H9 (cell line): ENCODE measurements around the gene BRAT1. TPM values are rescaled to one million over a fixed set of nuclear protein-coding genes. Genes with fewer than 3 reads are reported as not detected.

ENCODE experiments used
- DNase-seq: peaks from one replicate; pipeline ENCODE4 v3.0.0-alpha.2; 2017
- H2AFZ ChIP-seq: one replicate; pipeline ENCODE4 v1.6.1; 2013; ENCODE audit warnings: mild to moderate bottlenecking, low read length, control low read depth, moderate library complexity
- H2AK5ac ChIP-seq: 2 replicates; pipeline ENCODE4 v1.6.1; 2013; ENCODE audit warnings: low read length, control low read depth, mixed read lengths; ENCODE audit not compliant: insufficient read length
- H2BK120ac ChIP-seq: one replicate; pipeline ENCODE4 v1.6.1; 2013; ENCODE audit warnings: low read depth, mild to moderate bottlenecking, low read length, control low read depth, inconsistent platforms; ENCODE audit not compliant: poor library complexity, severe bottlenecking
- H2BK12ac ChIP-seq: 2 replicates; pipeline ENCODE4 v1.6.1; 2013; ENCODE audit warnings: low read length, control low read depth, mixed read lengths, low read depth; ENCODE audit not compliant: insufficient read length
- H2BK15ac ChIP-seq: 2 replicates; pipeline ENCODE4 v1.6.1; 2013; ENCODE audit warnings: low read depth, low read length, control low read depth
- H2BK20ac ChIP-seq: one replicate; pipeline ENCODE4 v1.6.1; 2013; ENCODE audit warnings: low read depth, mild to moderate bottlenecking, low read length, control low read depth, inconsistent platforms; ENCODE audit not compliant: poor library complexity, severe bottlenecking
- H2BK5ac ChIP-seq: 2 replicates; pipeline ENCODE4 v1.6.1; 2013; ENCODE audit warnings: low read length, control low read depth, mixed read lengths; ENCODE audit not compliant: insufficient read length
- H3K14ac ChIP-seq: 2 replicates; pipeline ENCODE4 v1.6.1; 2013; ENCODE audit warnings: low read length, control low read depth; ENCODE audit not compliant: insufficient read depth
- H3K18ac ChIP-seq: 2 replicates; pipeline ENCODE4 v1.6.1; 2013; ENCODE audit warnings: low read depth, mild to moderate bottlenecking, mixed read lengths, low read length, control low read depth; ENCODE audit not compliant: insufficient read length
- H3K23ac ChIP-seq: 2 replicates; pipeline ENCODE4 v1.6.1; 2013; ENCODE audit warnings: low read length, control low read depth, mixed read lengths, low read depth; ENCODE audit not compliant: insufficient read length
- H3K23me2 ChIP-seq: 2 replicates; pipeline ENCODE4 v1.6.1; 2013; ENCODE audit warnings: low read depth, mild to moderate bottlenecking, mixed read lengths, low read length, control low read depth; ENCODE audit not compliant: insufficient read length, poor library complexity, severe bottlenecking
- H3K27ac ChIP-seq: 2 replicates; pipeline ENCODE4 v1.5.1; 2013; ENCODE audit warnings: low read length, control low read depth, mixed read lengths, low read depth; ENCODE audit not compliant: insufficient read length
- H3K27me3 ChIP-seq: 2 replicates; pipeline ENCODE4 v1.6.1; 2013; ENCODE audit warnings: low read length, control low read depth, inconsistent platforms; ENCODE audit not compliant: insufficient read depth
- H3K4ac ChIP-seq: 2 replicates; pipeline ENCODE4 v1.6.1; 2013; ENCODE audit warnings: low read depth, mild to moderate bottlenecking, control low read depth, inconsistent platforms, low read length, moderate library complexity
- H3K4me1 ChIP-seq: 2 replicates; pipeline ENCODE4 v1.6.1; 2013; ENCODE audit warnings: low read length, control low read depth, inconsistent platforms; ENCODE audit not compliant: insufficient read depth
- H3K4me2 ChIP-seq: 2 replicates; pipeline ENCODE4 v1.6.1; 2013; ENCODE audit warnings: low read length, control low read depth, mixed read lengths; ENCODE audit not compliant: insufficient read length, insufficient read depth
- H3K56ac ChIP-seq: 2 replicates; pipeline ENCODE4 v1.6.1; 2013; ENCODE audit warnings: low read depth, mild to moderate bottlenecking, mixed read lengths, low read length, control low read depth; ENCODE audit not compliant: insufficient read length
- H3K79me1 ChIP-seq: 2 replicates; pipeline ENCODE4 v1.6.1; 2013; ENCODE audit warnings: low read depth, mild to moderate bottlenecking, moderate library complexity, low read length, control low read depth, inconsistent platforms; ENCODE audit not compliant: insufficient read depth, poor library complexity, severe bottlenecking
- H3K79me2 ChIP-seq: 2 replicates; pipeline ENCODE4 v1.6.1; 2013; ENCODE audit warnings: low read length, control low read depth, inconsistent platforms; ENCODE audit not compliant: insufficient read depth
- H3K9ac ChIP-seq: 2 replicates; pipeline ENCODE4 v1.6.1; 2013; ENCODE audit warnings: low read length, control low read depth, mixed read lengths; ENCODE audit not compliant: insufficient read length; ENCODE audit errors: extremely low read depth
- H3K9me3 ChIP-seq: one replicate; pipeline ENCODE4 v1.6.1; 2013; ENCODE audit warnings: low read depth, low read length, inconsistent platforms; ENCODE audit not compliant: control insufficient read depth
- H3T11ph ChIP-seq: one replicate; pipeline ENCODE4 v1.6.1; 2013; ENCODE audit warnings: mild to moderate bottlenecking, low read length, control low read depth, inconsistent platforms
- H4K20me1 ChIP-seq: one replicate; pipeline ENCODE4 v1.6.1; 2013; ENCODE audit not compliant: control insufficient read depth, insufficient read length, insufficient read depth
- H4K5ac ChIP-seq: 2 replicates; pipeline ENCODE4 v1.6.1; 2013; ENCODE audit warnings: low read depth, mild to moderate bottlenecking, mixed read lengths, low read length, control low read depth; ENCODE audit not compliant: insufficient read length
- H4K8ac ChIP-seq: replicated peaks from 2 replicates; pipeline ENCODE4 v1.6.1; 2013; ENCODE audit warnings: low read length, control low read depth, mixed read lengths, low read depth; ENCODE audit not compliant: insufficient read length
- H4K91ac ChIP-seq: 2 replicates; pipeline ENCODE4 v1.6.1; 2013; ENCODE audit warnings: low read depth, mild to moderate bottlenecking, moderate library complexity, mixed read lengths, low read length, control low read depth; ENCODE audit not compliant: insufficient read length
- H3K27ac Mint-ChIP-seq, 3 experiments: 2 replicates in 2 of 3; 3 replicates in 1 of 3; pipeline ENCODE4 v1.8.0; 2020 to 2021; ENCODE audit warnings: mixed read lengths in 3 of 3, mild to moderate bottlenecking in 1 of 3, moderate library complexity in 1 of 3
- H3K27me3 Mint-ChIP-seq: 2 replicates; pipeline ENCODE4 v1.8.0; 2021; ENCODE audit warnings: low read depth, mild to moderate bottlenecking, moderate library complexity, mixed read lengths
- H3K36me3 Mint-ChIP-seq, 3 experiments: 2 replicates in 2 of 3; 3 replicates in 1 of 3; pipeline ENCODE4 v1.8.0; 2020 to 2021; ENCODE audit warnings: low read depth in 3 of 3, mixed read lengths in 3 of 3; ENCODE audit not compliant: insufficient read depth in 1 of 3
- H3K4me1 Mint-ChIP-seq, 2 experiments: 2 replicates each; pipeline ENCODE4 v1.8.0; 2020; ENCODE audit warnings: mixed read lengths in 2 of 2
- H3K4me3 Mint-ChIP-seq, 2 experiments: 2 replicates in 1 of 2; 3 replicates in 1 of 2; pipeline ENCODE4 v1.8.0; 2020 to 2021; ENCODE audit warnings: mild to moderate bottlenecking in 2 of 2, mixed read lengths in 2 of 2, moderate library complexity in 1 of 2
- H3K9me3 Mint-ChIP-seq, 2 experiments: 2 replicates in 1 of 2; 3 replicates in 1 of 2; pipeline ENCODE4 v1.8.0; 2020; ENCODE audit warnings: mild to moderate bottlenecking in 2 of 2, mixed read lengths in 2 of 2, moderate library complexity in 1 of 2
- WGBS: extraction: QIAGEN DNeasy Blood & Tissue Kit; methylation state at CpG from one replicate; pipeline ENCODE4 v1.1.7; 2013; ENCODE audit warnings: missing lambda C conversion rate, low lambda C conversion rate, mixed read lengths; ENCODE audit not compliant: insufficient read length; ENCODE audit errors: extremely low coverage; 5-methylcytosine and 5-hydroxymethylcytosine counted together
- total RNA-seq: library from RNA; stranded (reverse); gene quantifications from 2 replicates; pipeline ENCODE4 v1.2.1, GENCODE V29; 2021
- TF ChIP-seq, protein P1 (sequence below): fragments of 200-600 bp; sonication (generic); conservative IDR thresholded peaks from 3 replicates; pipeline ENCODE4 v1.8.0; 2021; ENCODE audit warnings: antibody characterized with exemption, mild to moderate bottlenecking

BRAT1 gene
- total RNA-seq, 1 experiment from 2014 or later, result 41.2 TPM

DNA sequence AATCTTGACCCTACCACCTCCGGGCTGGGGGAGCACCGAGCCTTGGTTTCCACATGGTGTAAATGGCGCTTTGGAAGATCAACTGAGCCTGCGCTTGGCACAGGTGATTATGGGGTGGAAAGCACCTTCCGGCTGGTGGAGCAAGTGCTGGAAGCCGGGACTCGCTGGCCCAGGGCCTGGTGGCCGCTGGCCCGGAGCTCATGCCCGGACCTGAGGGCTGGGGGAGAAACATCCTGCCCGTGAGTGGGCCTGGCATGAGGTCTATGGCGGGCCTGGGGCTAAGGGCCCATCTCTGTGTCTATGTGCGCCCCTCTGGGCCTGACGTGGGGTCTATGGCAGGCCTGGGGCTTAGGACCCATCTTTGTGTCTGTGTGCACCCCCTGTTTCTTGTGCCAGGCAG, 49.9 kb downstream of the BRAT1 start:
- Histone ChIP-seq H3K14ac (no peak overlapping the region), H3K18ac (no peak overlapping the region), H3K79me1 (no peaks in the 10 kb centered on the region), H4K20me1 (no peaks in the 10 kb centered on the region), H2BK120ac (no peak overlapping the region), H2BK20ac (no peak overlapping the region), H2BK12ac (no peak overlapping the region), H3K4me2 (no peak overlapping the region), H4K91ac (no peak overlapping the region), H3K4me1 (no peaks in the 10 kb centered on the region), H4K5ac (no peak overlapping the region), H3K4ac (no peak overlapping the region), H3K23ac (no peak overlapping the region), H3K56ac (no peak overlapping the region), H2AK5ac (no peak overlapping the region), H2BK5ac (no peak overlapping the region), H3K9ac (no peak overlapping the region), H2AFZ (no peak overlapping the region), H3K27ac (no peak overlapping the region), H3T11ph (no peak overlapping the region), H3K27me3 (no peaks in the 10 kb centered on the region), H3K23me2 (no peaks in the 10 kb centered on the region), H3K9me3 (no peaks in the 10 kb centered on the region), H2BK15ac (no peak overlapping the region), H4K8ac (no peak overlapping the region), H3K79me2 (no peaks in the 10 kb centered on the region)
- no peaks in the 10 kb centered on the region; the same call in 1 of the 2 replicates for H3K27me3 Mint-ChIP-seq
- H3K4me1 Mint-ChIP-seq, result peaks cover 13 to 36% of the 10 kb centered on the region in 2 experiments
- H3K4me3 Mint-ChIP-seq, result no peak overlapping the region
- no peak for DNase-seq
- no peak overlapping the region; a peak in 1 of 7 replicates for H3K27ac Mint-ChIP-seq
- TF ChIP-seq, protein P1, sequence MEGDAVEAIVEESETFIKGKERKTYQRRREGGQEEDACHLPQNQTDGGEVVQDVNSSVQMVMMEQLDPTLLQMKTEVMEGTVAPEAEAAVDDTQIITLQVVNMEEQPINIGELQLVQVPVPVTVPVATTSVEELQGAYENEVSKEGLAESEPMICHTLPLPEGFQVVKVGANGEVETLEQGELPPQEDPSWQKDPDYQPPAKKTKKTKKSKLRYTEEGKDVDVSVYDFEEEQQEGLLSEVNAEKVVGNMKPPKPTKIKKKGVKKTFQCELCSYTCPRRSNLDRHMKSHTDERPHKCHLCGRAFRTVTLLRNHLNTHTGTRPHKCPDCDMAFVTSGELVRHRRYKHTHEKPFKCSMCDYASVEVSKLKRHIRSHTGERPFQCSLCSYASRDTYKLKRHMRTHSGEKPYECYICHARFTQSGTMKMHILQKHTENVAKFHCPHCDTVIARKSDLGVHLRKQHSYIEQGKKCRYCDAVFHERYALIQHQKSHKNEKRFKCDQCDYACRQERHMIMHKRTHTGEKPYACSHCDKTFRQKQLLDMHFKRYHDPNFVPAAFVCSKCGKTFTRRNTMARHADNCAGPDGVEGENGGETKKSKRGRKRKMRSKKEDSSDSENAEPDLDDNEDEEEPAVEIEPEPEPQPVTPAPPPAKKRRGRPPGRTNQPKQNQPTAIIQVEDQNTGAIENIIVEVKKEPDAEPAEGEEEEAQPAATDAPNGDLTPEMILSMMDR, result no peak
- H3K36me3 Mint-ChIP-seq, result no peaks in the 10 kb centered on the region
- H3K9me3 Mint-ChIP-seq, result no peaks in the 10 kb centered on the region; a peak in 1 of 5 replicates
- WGBS, result no CpG with 5 or more reads among the region's 14 CpGs
